K562 (cell line): ENCODE measurements around the gene RRAD. TPM values are rescaled to one million over a fixed set of nuclear protein-coding genes. Genes with fewer than 3 reads are reported as not detected.

Experiments
- AFF4 ChIP-seq: sonication (generic); formaldehyde crosslinking; IDR thresholded peaks from 2 replicates; pipeline ENCODE4 v1.8.0; 2023; ENCODE audit warnings: mild to moderate bottlenecking, missing genetic modification reagents
- ARHGAP35 ChIP-seq: fragments of 450-650 bp; IDR thresholded peaks from 2 replicates; pipeline ENCODE4 v1.6.1; 2018; ENCODE audit not compliant: partially characterized antibody
- CUX1 ChIP-seq: fragments of 200-800 bp; sonication (Bioruptor generic); IDR thresholded peaks from 2 replicates; pipeline ENCODE4 v1.6.1; 2016; ENCODE audit warnings: missing genetic modification characterization, missing compliant biosample characterization
- E4F1 ChIP-seq: fragments of 250-450 bp; sonication (Bioruptor Pico); IDR thresholded peaks from 2 replicates; pipeline ENCODE4 v1.5.0; 2021; ENCODE audit warnings: mild to moderate bottlenecking, borderline replicate concordance
- ETV5 ChIP-seq: sonication (generic); formaldehyde crosslinking; IDR thresholded peaks from 2 replicates; pipeline ENCODE4 v1.4.0; 2020; ENCODE audit warnings: low read depth, mild to moderate bottlenecking, missing genetic modification reagents
- EZH2 ChIP-seq: IDR thresholded peaks from 2 replicates; pipeline ENCODE4 v1.6.1; 2012; ENCODE audit warnings: low read depth, mild to moderate bottlenecking, inconsistent platforms, low read length, borderline replicate concordance
- PHB ChIP-seq: fragments of 250-450 bp; sonication (Bioruptor Pico); IDR thresholded peaks from 2 replicates; pipeline ENCODE4 v1.5.0; 2021
- ZKSCAN3 ChIP-seq: fragments of 250-450 bp; sonication (Bioruptor Pico); IDR thresholded peaks from 2 replicates; pipeline ENCODE4 v1.4.0; 2020
- ZNF77 ChIP-seq: fragments of 250-450 bp; sonication (Bioruptor Pico); IDR thresholded peaks from 2 replicates; pipeline ENCODE4 v1.5.0; 2020
- polyA plus RNA-seq, 8 experiments: library from polyadenylated mRNA; depleted of rRNA in 4 of 8; stranded (reverse) in 5 of 8; unstranded in 3 of 8; fragments of >200 nt; fragmentation: Nextera tagmentation in 2 of 8; fragmentation: Illumina TruSeq in 1 of 8; extraction: Ambion mirVana in 2 of 8; extraction: Trizol in 1 of 8; gene quantifications; 2 replicates each; pipeline versions ENCODE4 v1.2.1 to v1.2.3, GENCODE V29; 2011 to 2014; ENCODE audit warnings: inconsistent platforms in 1 of 8, missing spikeins in 1 of 8
- total RNA-seq, 7 experiments: library from RNA; depleted of rRNA in 6 of 7; stranded (reverse); fragments of >200 nt in 6 of 7; fragmentation: Illumina TruSeq in 2 of 7; extraction: Trizol in 2 of 7; gene quantifications; 2 replicates each; pipeline versions ENCODE4 v1.2.1 to v1.2.3, GENCODE V29; 2011 to 2021; ENCODE audit warnings: low replicate concordance in 1 of 7
- TF ChIP-seq, protein P1 (sequence below), 2 experiments: fragments of 150-350 bp in 1 of 2; IDR thresholded peaks; 2 replicates each; pipeline ENCODE4 v1.6.1; 2012 to 2016; ENCODE audit warnings: low read depth in 2 of 2, low read length in 2 of 2, mild to moderate bottlenecking in 1 of 2, moderate library complexity in 1 of 2

The RRAD gene
- total and polyA plus RNA-seq, 9 of the 15 experiments (the other 6 are each of a cell fraction or from before 2014, with no cell fraction given) = 0.09 to 0.20 (median 0.13) TPM; not detected in 5

DNA sequence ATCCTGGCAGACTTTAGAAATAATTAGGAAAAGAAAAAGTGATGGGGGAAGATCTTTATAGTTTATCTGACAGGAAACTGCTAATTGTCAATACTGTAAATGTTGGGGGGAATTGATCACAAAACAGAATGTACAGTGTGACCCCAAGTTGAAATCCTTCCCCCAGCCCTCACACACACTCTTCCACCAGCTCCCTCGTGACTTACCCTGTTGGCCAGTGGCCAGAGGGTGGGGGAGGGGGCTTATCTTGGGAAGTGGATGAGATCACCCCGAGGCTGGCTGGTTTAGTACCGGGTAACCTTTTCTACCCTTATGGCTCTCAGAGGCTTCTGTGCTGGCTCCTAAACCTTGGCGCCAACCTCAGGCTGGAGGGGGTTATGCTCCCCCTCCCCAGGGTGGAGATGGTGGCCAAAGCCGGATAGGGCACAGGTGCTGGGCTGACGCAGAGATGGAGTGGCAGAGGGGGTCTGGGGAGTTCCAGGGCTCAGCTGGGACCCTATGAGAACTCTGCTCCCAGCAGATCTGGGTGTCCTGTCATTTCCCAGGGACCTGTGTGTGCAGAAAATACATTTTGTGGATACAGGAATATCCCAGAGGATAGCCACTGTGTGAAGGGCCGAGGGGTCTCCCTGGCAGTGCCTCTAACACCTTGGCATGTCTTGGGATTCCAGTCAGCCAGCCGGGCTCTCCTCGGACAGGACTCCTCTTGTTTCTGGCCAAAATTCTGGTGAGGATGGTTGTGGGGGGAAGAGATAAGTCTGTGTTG, 25.2 kb downstream of the RRAD start (continued):
- peak; percentile 68 for TF ChIP-seq CUX1 (CRISPR knock-in tag)
- no peak for TF ChIP-seq EZH2
- no peak for TF ChIP-seq ETV5 (CRISPR knock-in tag)
- TF ChIP-seq ZNF77 (CRISPR knock-in tag) = no peak
- TF ChIP-seq AFF4 (CRISPR knock-in tag) = 0 out of 2 replicates have a peak, but pooled peaks have one; percentile 47
- TF ChIP-seq PHB = no peak
- no peak for TF ChIP-seq E4F1 (CRISPR knock-in tag)
- TF ChIP-seq, protein P1, sequence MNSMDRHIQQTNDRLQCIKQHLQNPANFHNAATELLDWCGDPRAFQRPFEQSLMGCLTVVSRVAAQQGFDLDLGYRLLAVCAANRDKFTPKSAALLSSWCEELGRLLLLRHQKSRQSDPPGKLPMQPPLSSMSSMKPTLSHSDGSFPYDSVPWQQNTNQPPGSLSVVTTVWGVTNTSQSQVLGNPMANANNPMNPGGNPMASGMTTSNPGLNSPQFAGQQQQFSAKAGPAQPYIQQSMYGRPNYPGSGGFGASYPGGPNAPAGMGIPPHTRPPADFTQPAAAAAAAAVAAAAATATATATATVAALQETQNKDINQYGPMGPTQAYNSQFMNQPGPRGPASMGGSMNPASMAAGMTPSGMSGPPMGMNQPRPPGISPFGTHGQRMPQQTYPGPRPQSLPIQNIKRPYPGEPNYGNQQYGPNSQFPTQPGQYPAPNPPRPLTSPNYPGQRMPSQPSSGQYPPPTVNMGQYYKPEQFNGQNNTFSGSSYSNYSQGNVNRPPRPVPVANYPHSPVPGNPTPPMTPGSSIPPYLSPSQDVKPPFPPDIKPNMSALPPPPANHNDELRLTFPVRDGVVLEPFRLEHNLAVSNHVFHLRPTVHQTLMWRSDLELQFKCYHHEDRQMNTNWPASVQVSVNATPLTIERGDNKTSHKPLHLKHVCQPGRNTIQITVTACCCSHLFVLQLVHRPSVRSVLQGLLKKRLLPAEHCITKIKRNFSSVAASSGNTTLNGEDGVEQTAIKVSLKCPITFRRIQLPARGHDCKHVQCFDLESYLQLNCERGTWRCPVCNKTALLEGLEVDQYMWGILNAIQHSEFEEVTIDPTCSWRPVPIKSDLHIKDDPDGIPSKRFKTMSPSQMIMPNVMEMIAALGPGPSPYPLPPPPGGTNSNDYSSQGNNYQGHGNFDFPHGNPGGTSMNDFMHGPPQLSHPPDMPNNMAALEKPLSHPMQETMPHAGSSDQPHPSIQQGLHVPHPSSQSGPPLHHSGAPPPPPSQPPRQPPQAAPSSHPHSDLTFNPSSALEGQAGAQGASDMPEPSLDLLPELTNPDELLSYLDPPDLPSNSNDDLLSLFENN (IDR thresholded peaks at IDR 0.05; ENCODE audit: low read depth in 2 of 2, low read length in 2 of 2) = peak in 1 of 2 experiments; percentile 67; a peak in 2 of 4 replicates
- TF ChIP-seq ZKSCAN3 (CRISPR knock-in tag) = no peak
- TF ChIP-seq ARHGAP35 = no peak
